IMR-90 (cell line): ENCODE data around the gene CCR8. TPM values are rescaled to one million over a fixed set of nuclear protein-coding genes. Genes with fewer than 3 reads are reported as not detected.

ENCODE experiments used
- ATAC-seq: fragments of 200-7000 bp; cut with Tn5 transposase; 2 replicates; pipeline ENCODE4 v1.9.1; 2020; ENCODE audit warnings: low read depth, mild to moderate bottlenecking, moderate library complexity
- BruUV-seq: library from RNA; stranded (reverse); fragments of 400-500 nt; replicated peaks from 2 replicates; lab custom pipeline; 2021; lab: Mats Ljungman, UMichigan
- CTCF ChIA-PET: fragments of 300-600 bp; formaldehyde crosslinking; extraction: SDS; loops from one replicate; lab custom pipeline; 2021; ENCODE audit warnings: antibody characterized with exemption; lab: Yijun Ruan, JAX
- POLR2A ChIA-PET: fragments of 300-600 bp; sonication (Branson Sonifier 250); formaldehyde crosslinking; loops from one replicate; lab custom pipeline; 2022; ENCODE audit warnings: antibody characterized with exemption; ENCODE audit not compliant: unreplicated experiment; lab: Charles Lee
- DNase-seq: peaks from one replicate; pipeline ENCODE4 v3.0.0; 2013
- H2AFZ ChIP-seq: replicated peaks from 2 replicates; pipeline ENCODE3; 2013; ENCODE audit warnings: low read length, mild to moderate bottlenecking; ENCODE audit not compliant: poor library complexity
- H2AK5ac ChIP-seq: 2 replicates; pipeline ENCODE4 v1.6.1; 2013; ENCODE audit warnings: low read depth, low read length, inconsistent platforms
- H2AK9ac ChIP-seq: replicated peaks from 2 replicates; pipeline ENCODE3; 2013; ENCODE audit warnings: mild to moderate bottlenecking, low read depth, low read length, moderate library complexity; ENCODE audit not compliant: poor library complexity
- H2BK120ac ChIP-seq: 2 replicates; pipeline ENCODE4 v1.6.1; 2013; ENCODE audit warnings: low read depth, low read length, inconsistent platforms
- H2BK15ac ChIP-seq: 3 replicates; pipeline ENCODE4 v1.6.1; 2013; ENCODE audit warnings: low read depth, low read length, inconsistent platforms
- H2BK20ac ChIP-seq: 2 replicates; pipeline ENCODE4 v1.6.1; 2013; ENCODE audit warnings: low read depth, mild to moderate bottlenecking, inconsistent platforms, low read length, moderate library complexity
- H2BK5ac ChIP-seq: 2 replicates; pipeline ENCODE4 v1.6.1; 2013; ENCODE audit warnings: mild to moderate bottlenecking, low read depth, low read length, inconsistent platforms; ENCODE audit not compliant: poor library complexity, severe bottlenecking
- H3K14ac ChIP-seq: replicated peaks from 2 replicates; pipeline ENCODE4 v1.6.1; 2013; ENCODE audit warnings: low read depth, low read length, inconsistent platforms
- H3K18ac ChIP-seq: 2 replicates; pipeline ENCODE4 v1.6.1; 2013; ENCODE audit warnings: low read depth, low read length, control low read depth
- H3K23ac ChIP-seq: 2 replicates; pipeline ENCODE4 v1.6.1; 2013; ENCODE audit warnings: low read depth, low read length, inconsistent platforms
- H3K27ac ChIP-seq: 2 replicates; pipeline ENCODE4 v1.5.1; 2013; ENCODE audit warnings: mild to moderate bottlenecking, control low read depth, low read length; ENCODE audit not compliant: insufficient read depth
- H3K27me3 ChIP-seq: 2 replicates; pipeline ENCODE4 v1.6.1; 2013; ENCODE audit warnings: low read length; ENCODE audit not compliant: control insufficient read depth, insufficient read depth
- H3K36me3 ChIP-seq: 2 replicates; pipeline ENCODE4 v1.6.1; 2013; ENCODE audit warnings: low read length, mixed read lengths; ENCODE audit not compliant: control insufficient read depth, insufficient read depth
- H3K4ac ChIP-seq: 2 replicates; pipeline ENCODE4 v1.6.1; 2013; ENCODE audit warnings: low read depth, low read length, inconsistent platforms
- H3K4me1 ChIP-seq: 2 replicates; pipeline ENCODE4 v1.6.1; 2013; ENCODE audit warnings: low read length, mixed read lengths; ENCODE audit not compliant: control insufficient read depth, insufficient read depth
- H3K4me2 ChIP-seq: 2 replicates; pipeline ENCODE4 v1.6.1; 2013; ENCODE audit warnings: low read depth, mild to moderate bottlenecking, control low read depth, low read length, moderate library complexity
- H3K4me3 ChIP-seq: 2 replicates; pipeline ENCODE4 v1.5.1; 2013; ENCODE audit warnings: low read depth, mild to moderate bottlenecking, control low read depth, low read length, moderate library complexity; ENCODE audit not compliant: insufficient read depth
- H3K56ac ChIP-seq: 2 replicates; pipeline ENCODE4 v1.6.1; 2013; ENCODE audit warnings: low read length, inconsistent platforms; ENCODE audit not compliant: insufficient read depth; ENCODE audit errors: extremely low read depth
- H3K79me1 ChIP-seq, 2 experiments: 2 replicates each; pipeline ENCODE4 v1.6.1; 2013; ENCODE audit warnings: low read length in 2 of 2, inconsistent platforms in 1 of 2, low read depth in 1 of 2
- H3K9ac ChIP-seq: 2 replicates; pipeline ENCODE4 v1.6.1; 2013; ENCODE audit warnings: low read depth, low read length, control low read depth
- H3K9me1 ChIP-seq: 2 replicates; pipeline ENCODE4 v1.6.1; 2013; ENCODE audit warnings: low read length, inconsistent platforms; ENCODE audit not compliant: insufficient read depth
- H3K9me3 ChIP-seq: 2 replicates; pipeline ENCODE4 v1.6.1; 2013; ENCODE audit warnings: low read length; ENCODE audit not compliant: control insufficient read depth, insufficient read depth
- H4K20me1 ChIP-seq: 2 replicates; pipeline ENCODE4 v1.6.1; 2013; ENCODE audit warnings: low read length, inconsistent platforms; ENCODE audit not compliant: insufficient read depth
- H4K5ac ChIP-seq: 2 replicates; pipeline ENCODE4 v1.6.1; 2013; ENCODE audit warnings: mild to moderate bottlenecking, low read depth, low read length, control low read depth
- H4K8ac ChIP-seq, 2 experiments: 2 replicates each; pipeline ENCODE4 v1.6.1; 2013; ENCODE audit warnings: low read depth in 2 of 2, low read length in 2 of 2, control low read depth in 1 of 2, inconsistent platforms in 1 of 2
- H4K91ac ChIP-seq: 2 replicates; pipeline ENCODE4 v1.6.1; 2013; ENCODE audit warnings: low read depth, low read length, inconsistent platforms; ENCODE audit not compliant: insufficient read depth
- MXI1 ChIP-seq: IDR thresholded peaks from 2 replicates; pipeline ENCODE4 v1.6.1; 2012; ENCODE audit warnings: low read depth, mild to moderate bottlenecking, low read length, moderate library complexity, borderline replicate concordance
- RAD21 ChIP-seq: IDR thresholded peaks from 2 replicates; pipeline ENCODE4 v1.6.1; 2012; ENCODE audit warnings: low read length, improper control_type of control experiment
- SMC3 ChIP-seq: fragments of 150-350 bp; IDR thresholded peaks from 2 replicates; pipeline ENCODE4 v1.6.1; 2016; ENCODE audit warnings: low read depth, mild to moderate bottlenecking, antibody characterized with exemption, low read length, moderate library complexity
- dilution Hi-C: fragments of 300-500 bp; cut with HindIII; formaldehyde crosslinking; loops from one replicate; pipeline ENCODE4 v1.14.3; 2018; ENCODE audit warnings: low sequenced_read_pairs; ENCODE audit not compliant: unreplicated experiment
- in situ Hi-C: fragments of 300-500 bp; cut with MboI; formaldehyde crosslinking; loops from 3 replicates; pipeline ENCODE4 v1.14.3; 2019; ENCODE audit warnings: low sequenced_read_pairs, inconsistent platforms, mixed read lengths
- intact Hi-C: fragments of 100-400 bp; cut with micrococcal nuclease; formaldehyde crosslinking; loops from 2 replicates; pipeline ENCODE4 v1.10.0; 2022
- polyA plus RNA-seq, 3 experiments: library from polyadenylated mRNA; depleted of rRNA; stranded (reverse); fragments of >200 nt; gene quantifications; 2 replicates each; pipeline ENCODE4 v1.2.3, GENCODE V29; 2012; ENCODE audit warnings: low replicate concordance in 1 of 3
- total RNA-seq: library from RNA; depleted of rRNA; stranded (reverse); fragments of >200 nt; gene quantifications from 2 replicates; pipeline ENCODE4 v1.2.3, GENCODE V29; 2012

CCR8 gene
- total and polyA plus RNA-seq, 2 of the 4 experiments (the other 2 are of a cell fraction): not detected

DNA sequence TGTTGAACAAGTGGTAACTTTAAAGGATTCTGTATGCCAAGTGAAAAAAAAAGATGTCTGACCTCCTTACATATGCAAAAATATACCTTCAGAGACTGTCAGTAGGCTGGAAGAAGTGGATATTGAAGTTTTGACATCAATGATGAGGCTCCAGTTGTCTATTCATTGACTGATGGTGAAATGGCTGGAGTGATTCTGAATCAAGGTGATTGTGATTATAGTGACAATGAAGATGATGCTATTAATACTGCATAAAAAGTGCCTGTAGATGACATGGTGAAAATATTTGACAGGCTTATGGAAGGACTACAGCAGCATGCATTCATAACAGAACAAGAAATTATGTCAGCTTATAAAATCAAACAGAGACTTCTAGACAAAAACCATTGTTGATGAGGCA is 4.1 kb downstream of the CCR8 start:
- H3K18ac ChIP-seq: no peak overlapping the region
- in situ Hi-C loops: no loop called here
- POLR2A ChIA-PET: no interaction called here

More for the DNA sequence above, 4.1 kb downstream of the CCR8 start:
- intact Hi-C loops: no loop called here
- TF ChIP-seq RAD21 (no peak), MXI1 (no peak), SMC3 (no peak)
- Histone ChIP-seq H2AFZ (no peak overlapping the region), H3K36me3 (no peaks in the 10 kb centered on the region), H3K23ac (no peak overlapping the region), H3K9ac (no peak overlapping the region), H4K5ac (no peak overlapping the region), H4K8ac (no peak overlapping the region), H2AK9ac (no peak overlapping the region), H2BK120ac (no peak overlapping the region), H3K4me3 (no peak overlapping the region), H3K4me1 (no peaks in the 10 kb centered on the region), H3K14ac (no peak overlapping the region), H2AK5ac (no peak overlapping the region), H2BK20ac (no peak overlapping the region), H3K9me1 (no peaks in the 10 kb centered on the region), H2BK5ac (no peak overlapping the region), H3K4me2 (no peak overlapping the region), H3K27ac (no peak overlapping the region), H3K9me3 (no peaks in the 10 kb centered on the region), H3K27me3 (no peaks in the 10 kb centered on the region), H4K91ac (no peak overlapping the region), H3K4ac (no peak overlapping the region), H3K79me1 (no peaks in the 10 kb centered on the region), H3K56ac (no peak overlapping the region), H4K20me1 (no peaks in the 10 kb centered on the region), H2BK15ac (no peak overlapping the region)
- BruUV-seq: no TSS peak
- ATAC-seq (no peak), DNase-seq (no peak)
- dilution Hi-C loops: no loop called here
- CTCF ChIA-PET: no interaction called here
